ENCODE data around the gene MOB3C. TPM values are rescaled to one million over a fixed set of nuclear protein-coding genes. Genes with fewer than 3 reads are reported as not detected.
"Not testable (repeated sequence)": the region's sequence is repeated elsewhere in the genome, so short reads cannot be mapped to it uniquely, and the experiment has no call there.

Gene MOB3C
- 17.5 TPM for total RNA-seq

DNA sequence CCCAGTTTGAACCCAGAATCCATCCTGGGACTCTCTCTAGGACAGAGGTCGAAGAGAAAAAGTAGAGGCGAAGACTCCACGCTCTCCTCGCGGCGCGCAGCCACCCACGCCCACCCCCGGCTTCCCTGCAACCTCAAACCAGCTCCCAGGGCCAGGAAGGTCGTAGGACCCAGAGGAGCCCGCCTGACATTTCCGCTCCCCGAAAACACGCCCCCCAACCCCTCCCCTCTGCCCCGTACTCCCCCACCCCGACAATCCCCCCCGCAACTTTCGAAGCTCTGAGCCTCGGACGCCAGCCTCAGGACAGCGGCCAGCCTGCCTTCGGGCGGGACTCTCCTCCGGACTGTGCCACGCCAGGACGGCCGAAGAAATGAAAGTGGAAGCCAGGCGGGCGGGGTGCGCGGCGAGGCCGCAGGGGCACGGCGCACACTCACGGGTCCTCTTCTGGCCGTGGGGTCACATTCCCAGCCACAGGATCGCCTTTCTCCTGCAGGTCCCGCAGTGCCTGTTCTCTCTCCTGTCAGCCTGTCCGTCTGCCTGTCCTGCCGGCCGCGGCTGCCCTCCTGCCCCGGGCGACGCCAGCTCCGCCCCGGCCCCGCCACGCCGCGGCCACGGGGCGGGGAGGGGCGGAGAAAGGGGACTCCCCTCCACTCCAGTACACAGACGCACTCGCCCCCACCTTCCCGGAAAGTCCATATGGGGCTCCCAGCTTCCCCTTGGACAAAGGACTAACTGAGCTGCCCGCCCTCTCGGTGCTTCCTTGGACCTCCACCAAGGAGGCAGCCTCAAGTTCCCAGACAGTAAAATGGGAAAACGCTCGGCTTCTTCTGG is at the start of gene MOB3C:
Gene MOB3C, minus strand, starts transcription at position 535 of the 831 bp plus-strand sequence. CDS start 3,490 bp downstream, outside the sequence.
- peak in 2 of 3 donors; percentile 36 to 46 for DNase-seq (ENCODE audit: low read depth in 2 of 3, low spot score in 2 of 3)

DNA sequence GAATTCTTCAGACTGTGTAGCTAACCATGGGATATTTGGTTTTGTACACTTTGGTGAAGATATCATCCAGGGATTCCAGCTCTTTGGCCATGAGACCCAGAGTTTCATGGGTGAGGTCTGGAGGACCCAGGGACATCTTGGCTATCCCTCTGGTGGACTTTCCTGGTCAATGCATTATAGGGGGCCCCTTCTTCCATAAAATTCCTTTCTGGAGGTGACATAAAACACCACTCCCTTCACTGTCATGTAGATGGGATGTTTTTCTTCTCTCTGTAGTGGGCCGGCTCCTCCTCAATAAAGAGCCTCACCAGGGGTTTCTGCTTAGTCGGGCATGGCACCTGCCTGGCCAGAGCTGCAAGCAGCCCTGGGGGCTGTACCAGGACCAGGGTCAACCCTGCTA is 49.4 kb upstream of the MOB3C start:
- no peak for DNase-seq (ENCODE audit: low read depth in 2 of 3, low spot score in 2 of 3)

DNA sequence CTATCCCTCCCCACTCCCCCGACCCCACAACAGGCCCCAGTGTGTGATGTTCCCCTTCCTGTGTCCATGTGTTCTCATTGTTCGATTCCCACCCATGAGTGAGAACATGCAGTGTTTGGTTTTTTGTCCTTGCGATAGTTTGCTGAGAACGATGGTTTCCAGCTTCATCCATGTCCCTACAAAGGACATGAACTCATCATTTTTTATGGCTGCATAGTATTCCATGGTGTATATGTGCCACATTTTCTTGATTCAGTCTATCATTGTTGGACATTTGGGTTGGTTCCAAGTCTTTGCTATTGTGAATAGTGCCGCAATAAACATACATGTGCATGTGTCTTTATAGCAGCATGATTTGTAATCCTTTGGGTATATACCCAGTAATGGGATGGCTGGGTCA is 46.3 kb upstream of the MOB3C start:
- DNase-seq (ENCODE audit: low read depth in 2 of 3, low spot score in 2 of 3), result not testable (repeated sequence)

DNA sequence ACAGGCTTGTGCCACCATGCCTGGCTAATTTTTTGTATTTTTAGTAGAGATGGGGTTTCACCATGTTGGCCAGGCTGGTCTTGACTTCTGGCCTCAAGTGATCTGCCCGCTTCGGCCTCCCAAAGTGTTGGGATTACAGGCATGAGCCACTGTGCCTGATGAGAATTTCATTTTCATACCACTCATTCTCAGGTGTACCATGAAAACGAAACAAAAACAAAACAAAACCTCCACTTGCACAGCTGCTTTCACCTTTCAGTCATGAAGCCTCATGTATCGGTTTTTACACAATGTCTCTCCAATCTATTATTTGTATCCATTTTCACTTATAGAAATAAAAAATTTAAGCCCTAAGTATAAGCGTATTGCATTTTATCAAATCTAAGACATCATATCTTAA is 43.5 kb upstream of the MOB3C start:
- not testable (repeated sequence) for DNase-seq (ENCODE audit: low read depth in 2 of 3, low spot score in 2 of 3)

DNA sequence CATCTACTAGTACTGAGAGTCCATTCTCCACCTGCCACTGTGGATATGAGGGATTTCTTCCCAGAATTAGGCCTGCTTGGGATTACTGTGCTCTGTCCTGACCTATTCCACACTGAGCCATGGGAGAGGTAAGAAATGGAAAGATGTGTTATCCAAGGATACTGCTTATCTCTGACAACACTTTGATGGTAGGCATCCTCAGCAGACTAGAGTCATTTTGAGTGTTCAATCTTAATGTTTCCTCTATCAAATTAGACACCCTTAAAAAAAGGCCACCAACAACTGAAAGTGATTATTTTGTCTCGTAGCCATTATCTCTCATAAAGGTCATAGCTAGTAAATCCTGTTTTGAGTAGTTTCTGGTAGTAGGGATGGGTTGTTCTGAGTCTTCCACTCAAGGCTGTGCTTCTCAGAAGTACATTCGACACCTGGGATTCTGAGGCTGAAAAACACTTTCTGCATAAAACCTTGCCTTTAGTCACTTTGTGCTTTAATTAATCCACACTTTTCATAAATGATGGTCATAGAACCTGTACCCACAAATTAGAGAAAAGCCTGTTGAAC is 42.8 kb upstream of the MOB3C start:
- DNase-seq (ENCODE audit: low read depth in 2 of 3, low spot score in 2 of 3), result no peak

DNA sequence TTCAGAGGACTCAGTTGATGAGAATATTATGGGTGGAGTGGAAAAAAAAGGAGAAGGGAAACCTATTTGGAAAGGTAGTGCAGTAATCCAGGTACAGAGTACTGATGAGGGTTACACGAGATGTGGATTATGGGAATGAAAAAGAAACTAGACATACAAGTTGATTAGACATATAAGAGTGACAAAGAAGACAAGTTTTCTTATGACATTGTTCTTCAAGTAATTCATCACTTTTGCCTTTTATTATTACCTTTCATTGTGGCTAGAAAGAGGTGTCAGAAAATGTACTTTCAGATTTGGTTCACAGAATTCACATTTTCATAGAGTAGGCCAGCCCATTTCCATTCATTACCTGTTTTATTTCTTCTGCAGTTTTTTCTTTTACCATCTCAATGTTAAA is 41.2 kb upstream of the MOB3C start:
- no peak for DNase-seq (ENCODE audit: low read depth in 2 of 3, low spot score in 2 of 3)

DNA sequence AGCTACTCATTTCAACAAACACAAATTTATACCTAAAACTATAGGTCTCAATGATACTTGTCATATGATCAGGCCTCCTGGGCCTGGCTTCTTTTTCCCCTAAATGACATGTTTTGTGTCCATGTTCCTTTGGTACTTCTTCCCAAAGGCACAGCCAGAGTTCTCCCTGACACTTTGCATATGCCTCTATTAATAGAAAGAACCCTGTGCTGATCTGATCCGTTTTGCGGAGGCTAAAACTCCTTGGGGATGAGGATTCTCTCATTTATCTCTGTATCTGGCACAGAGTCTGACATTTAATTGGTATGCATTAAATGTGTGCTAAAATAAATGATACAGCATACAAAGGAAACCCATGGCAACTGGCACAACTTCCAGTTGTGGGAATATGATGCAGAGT is 40.0 kb upstream of the MOB3C start:
- no peak for DNase-seq (ENCODE audit: low read depth in 2 of 3, low spot score in 2 of 3)

DNA sequence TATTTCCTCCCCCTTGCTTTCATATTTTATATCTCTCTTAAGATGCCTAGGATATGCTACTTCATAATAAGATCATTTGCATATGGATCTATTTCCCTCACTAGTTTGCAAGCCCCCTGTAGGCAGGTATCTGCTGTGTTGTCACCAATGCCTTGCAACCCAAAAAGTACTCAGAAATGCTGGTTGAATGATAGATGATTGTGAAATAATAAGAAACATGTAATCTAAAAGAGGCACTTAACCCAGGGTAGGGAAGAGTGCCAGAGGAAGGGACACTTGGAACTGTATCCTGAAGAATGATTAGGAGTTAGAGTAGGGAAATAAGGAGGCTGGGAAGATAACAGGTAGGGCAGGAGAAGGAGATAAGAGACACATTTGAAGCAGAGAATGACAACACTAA is 39.2 kb upstream of the MOB3C start:
- no peak for DNase-seq (ENCODE audit: low read depth in 2 of 3, low spot score in 2 of 3)

DNA sequence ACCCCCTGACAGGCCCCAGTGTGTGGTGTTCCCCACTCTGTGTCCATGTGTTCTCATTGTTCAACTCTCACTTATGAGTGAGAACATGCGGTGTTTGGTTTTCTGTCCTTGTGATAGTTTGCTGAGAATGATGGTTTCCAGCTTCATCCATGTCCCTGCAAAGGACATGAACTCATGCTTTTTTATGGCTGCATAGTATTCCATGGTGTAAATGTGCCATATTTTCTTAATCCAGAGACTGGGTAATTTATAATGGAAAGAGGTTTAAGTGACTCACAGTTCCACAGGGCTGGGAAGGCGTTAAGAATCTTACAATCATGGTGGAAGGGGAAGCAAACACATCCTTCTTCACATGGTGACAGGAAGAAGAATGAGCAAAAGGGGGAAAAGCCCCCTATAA is 38.1 kb upstream of the MOB3C start:
- DNase-seq (ENCODE audit: low read depth in 2 of 3, low spot score in 2 of 3), result not testable (repeated sequence)

GRCh38 chr1:46654012-46654411 is 37.4 kb upstream of the MOB3C start:
- no peak for DNase-seq (ENCODE audit: low read depth in 2 of 3, low spot score in 2 of 3)

- DNase-seq (ENCODE audit: low read depth in 2 of 3, low spot score in 2 of 3), result no peak
Observed at GRCh38 chr1:46653405-46653958, 36.9 kb upstream of the MOB3C start.

DNA sequence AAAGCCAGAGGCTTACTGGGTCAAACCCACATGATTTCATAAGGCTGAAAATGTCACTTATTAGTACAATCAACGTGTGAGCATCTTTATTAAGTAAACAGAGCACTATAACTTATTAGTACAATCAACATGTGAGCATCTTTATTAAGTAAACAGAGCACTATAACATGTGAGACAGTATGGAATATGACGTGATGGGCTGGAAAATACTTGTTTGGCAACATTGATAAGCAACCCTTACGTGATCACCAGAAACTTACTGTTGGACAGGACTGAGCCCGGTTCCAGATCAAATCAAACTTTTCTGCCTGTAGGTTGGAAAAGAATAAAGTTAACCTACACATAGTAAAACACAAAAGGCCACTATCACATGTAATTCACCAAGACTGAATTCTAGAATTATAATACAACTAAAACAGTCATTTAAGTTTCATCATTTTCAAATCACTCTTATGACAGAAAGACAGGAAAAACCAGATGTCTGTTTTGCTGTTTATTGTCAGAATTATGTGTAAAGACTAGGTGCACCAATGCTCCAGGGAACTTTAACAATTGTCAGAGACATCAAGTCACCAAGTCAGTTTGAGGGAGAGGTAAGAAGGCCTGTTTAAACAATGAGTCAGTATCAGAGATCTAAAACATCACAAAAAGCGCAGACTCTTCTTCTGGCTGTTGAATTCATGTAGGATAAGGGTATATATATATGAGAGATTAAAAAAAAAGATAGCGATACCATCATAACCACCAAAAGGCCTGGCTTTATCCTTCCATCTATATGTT is 35.9 kb upstream of the MOB3C start:
- DNase-seq (ENCODE audit: low read depth in 2 of 3, low spot score in 2 of 3), result no peak

- DNase-seq (ENCODE audit: low read depth in 2 of 3, low spot score in 2 of 3), result not testable (repeated sequence)
Observed at GRCh38 chr1:46651152-46651551, 34.5 kb upstream of the MOB3C start.

DNA sequence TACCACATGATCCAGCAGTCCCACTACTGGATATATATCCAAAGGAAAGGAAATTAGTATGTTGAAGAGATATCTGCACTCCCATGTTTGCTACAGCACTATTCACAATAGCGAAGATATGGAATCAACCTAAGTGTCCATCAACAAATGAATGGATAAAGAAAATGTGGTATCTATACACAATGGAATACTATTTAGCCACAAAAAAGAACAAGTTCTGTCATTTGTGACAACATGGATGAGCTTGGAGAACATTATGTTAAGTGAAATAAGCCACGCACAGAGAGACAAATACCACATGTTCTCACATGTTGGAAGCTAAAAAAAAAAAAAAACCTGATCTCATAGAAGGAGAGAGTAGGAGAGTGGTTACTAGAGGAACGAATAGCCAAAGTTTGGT is 33.9 kb upstream of the MOB3C start:
- no peak for DNase-seq (ENCODE audit: low read depth in 2 of 3, low spot score in 2 of 3)

DNA sequence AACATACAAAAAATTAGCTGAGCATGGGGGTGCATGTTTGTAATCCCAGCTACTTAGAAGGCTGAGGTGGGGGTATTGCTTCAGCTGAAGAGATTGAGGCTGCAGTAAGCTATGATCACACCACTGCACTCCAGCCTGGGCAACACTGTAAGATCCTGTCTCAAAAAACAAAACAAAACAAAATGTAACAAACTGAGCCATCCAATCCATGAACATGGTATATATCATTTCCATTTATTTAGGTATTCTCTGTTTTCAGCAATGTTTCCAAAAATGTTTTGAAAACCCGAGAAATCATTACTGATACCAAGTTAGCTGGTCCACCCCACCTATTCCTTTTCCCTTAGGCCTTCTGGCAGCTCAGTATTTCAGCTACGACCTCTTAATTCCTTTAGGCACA is 33.2 kb upstream of the MOB3C start:
- DNase-seq (ENCODE audit: low read depth in 2 of 3, low spot score in 2 of 3), result no peak

GRCh38 chr1:46647611-46648010 is 31.0 kb upstream of the MOB3C start:
- DNase-seq (ENCODE audit: low read depth in 2 of 3, low spot score in 2 of 3), result no peak

DNA sequence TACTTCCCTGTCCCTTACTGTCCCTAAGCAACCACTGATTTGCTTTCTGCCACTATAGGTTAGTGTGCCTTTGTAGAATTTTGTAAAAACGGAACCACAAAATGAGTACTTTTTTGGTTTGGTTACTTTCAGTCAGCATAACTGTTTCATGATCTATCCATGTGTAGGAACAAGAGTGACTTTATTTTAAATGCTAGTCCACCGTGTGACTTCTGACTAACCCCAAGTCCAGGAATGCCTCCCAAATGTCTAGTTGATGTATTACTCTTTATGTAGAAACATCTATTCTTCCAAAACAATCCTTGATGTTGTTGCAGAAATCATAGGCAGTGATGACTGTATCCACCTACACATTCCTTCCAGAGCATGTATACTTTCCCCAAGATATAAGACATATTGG is 30.2 kb upstream of the MOB3C start:
- DNase-seq (ENCODE audit: low read depth in 2 of 3, low spot score in 2 of 3), result no peak

DNA sequence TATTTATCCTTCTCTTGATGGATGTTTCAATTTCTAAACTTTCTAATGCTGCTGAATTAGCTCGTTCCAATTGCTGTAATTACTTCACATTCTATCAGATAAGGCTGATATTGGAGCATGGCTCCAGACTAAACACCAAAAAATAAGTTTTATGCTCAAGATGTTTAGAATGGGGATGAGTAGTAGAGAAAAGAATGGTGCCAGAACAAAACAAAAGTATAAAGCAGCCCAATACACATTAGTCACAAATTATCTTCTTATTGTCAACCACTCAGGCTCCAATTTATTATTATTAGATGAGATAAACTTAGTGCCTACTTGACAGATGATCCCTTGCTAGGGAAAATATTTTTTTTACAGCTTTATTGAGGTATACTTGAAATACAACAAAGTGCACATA is 29.7 kb upstream of the MOB3C start:
- DNase-seq (ENCODE audit: low read depth in 2 of 3, low spot score in 2 of 3), result no peak

DNA sequence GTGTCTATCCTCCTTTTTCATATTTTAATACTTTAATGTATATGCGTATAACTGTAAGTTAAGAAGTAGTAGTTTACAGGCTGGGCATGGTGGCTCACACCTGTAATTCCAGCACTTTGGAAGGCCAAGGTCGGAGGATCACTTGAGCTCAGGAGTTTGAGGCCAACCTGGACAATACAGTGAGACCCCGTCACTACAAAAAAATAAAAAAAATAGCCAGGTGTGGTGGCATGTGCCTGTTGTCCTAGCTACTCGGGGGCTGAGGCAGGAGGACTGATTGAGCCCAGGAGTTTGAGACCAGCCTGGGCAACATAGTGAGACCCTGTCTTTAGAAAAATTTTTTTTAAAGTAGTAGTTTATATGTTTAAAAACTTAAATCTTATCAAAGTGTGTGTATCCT is 29.2 kb upstream of the MOB3C start:
- no peak for DNase-seq (ENCODE audit: low read depth in 2 of 3, low spot score in 2 of 3)

DNA sequence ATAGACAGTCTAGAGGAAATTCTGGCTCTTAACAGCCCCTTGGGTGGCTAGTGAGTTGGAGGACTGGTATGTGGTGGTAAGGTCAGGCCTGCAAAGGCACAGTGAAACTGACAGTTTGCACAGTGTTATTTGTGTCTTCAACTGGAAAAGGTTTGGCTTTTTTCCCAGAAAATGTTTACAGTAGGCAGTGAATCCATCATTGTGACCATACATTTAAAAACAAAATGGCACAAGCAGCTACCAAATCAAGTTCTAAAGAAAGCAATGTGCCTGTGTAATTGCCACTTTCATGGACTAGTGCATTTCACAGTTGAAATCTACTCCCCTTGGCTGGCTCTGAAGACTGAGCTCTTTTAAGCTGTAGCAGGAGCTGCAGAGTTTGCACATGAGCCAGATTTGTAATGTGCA is 26.8 kb upstream of the MOB3C start:
- no peak for DNase-seq (ENCODE audit: low read depth in 2 of 3, low spot score in 2 of 3)

GRCh38 chr1:46642115-46642680 is 25.6 kb upstream of the MOB3C start:
- peak in 1 of 3 donors; percentile 4 for DNase-seq (ENCODE audit: low read depth in 2 of 3, low spot score in 2 of 3)
